ENCODE results near the gene ADAMTSL5.

DNA sequence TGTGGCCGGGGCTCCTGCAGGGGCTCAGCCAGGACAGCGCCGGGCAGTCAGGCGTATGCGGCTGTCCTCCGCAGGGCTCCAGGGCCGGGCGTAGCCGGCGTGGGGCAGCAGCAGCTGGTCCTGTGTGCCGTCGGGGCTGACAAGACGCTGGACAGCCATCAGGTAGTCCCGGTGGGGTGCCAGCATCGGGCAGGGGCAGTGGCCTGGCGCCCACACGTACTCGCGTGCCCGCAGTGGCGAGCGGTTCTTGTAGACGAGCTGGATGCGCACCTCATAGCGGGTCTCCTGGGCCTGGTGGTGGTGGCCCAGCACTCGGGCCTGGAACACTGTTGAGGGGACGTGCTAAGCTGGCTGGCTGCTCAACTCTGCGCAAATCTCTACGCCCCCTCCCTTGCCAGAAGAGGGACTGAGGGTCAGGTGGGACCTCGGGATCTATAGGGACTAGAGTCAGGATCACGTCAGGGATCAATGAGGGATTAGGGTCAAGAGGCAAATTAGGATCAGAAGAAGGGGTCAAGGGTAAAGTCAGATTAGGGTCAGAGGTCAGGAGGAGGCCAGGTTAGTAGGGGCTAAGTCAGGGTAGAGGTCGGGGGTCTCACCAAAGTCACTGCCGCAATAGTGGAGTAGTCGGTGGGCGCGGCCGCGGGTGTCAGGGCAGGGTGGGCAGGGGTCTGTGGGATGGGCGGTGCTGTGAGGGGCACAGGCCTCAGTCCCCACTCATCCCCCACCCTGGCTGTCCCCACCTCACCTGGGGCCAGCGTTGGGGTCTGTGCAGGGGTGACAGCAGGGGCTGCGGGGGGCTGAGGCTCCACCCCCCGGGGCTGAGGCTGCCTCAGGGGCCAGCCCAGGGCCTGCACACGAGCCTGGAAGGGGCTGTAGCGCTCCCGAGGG, 6.6 kb downstream of the ADAMTSL5 start:
- TF ChIP-seq, protein P1, sequence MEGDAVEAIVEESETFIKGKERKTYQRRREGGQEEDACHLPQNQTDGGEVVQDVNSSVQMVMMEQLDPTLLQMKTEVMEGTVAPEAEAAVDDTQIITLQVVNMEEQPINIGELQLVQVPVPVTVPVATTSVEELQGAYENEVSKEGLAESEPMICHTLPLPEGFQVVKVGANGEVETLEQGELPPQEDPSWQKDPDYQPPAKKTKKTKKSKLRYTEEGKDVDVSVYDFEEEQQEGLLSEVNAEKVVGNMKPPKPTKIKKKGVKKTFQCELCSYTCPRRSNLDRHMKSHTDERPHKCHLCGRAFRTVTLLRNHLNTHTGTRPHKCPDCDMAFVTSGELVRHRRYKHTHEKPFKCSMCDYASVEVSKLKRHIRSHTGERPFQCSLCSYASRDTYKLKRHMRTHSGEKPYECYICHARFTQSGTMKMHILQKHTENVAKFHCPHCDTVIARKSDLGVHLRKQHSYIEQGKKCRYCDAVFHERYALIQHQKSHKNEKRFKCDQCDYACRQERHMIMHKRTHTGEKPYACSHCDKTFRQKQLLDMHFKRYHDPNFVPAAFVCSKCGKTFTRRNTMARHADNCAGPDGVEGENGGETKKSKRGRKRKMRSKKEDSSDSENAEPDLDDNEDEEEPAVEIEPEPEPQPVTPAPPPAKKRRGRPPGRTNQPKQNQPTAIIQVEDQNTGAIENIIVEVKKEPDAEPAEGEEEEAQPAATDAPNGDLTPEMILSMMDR (conservative IDR thresholded peaks at IDR 0.05; ENCODE audit: low read length), result no peak
- no peak for TF ChIP-seq EZH2phosphoT487 (IDR thresholded peaks at IDR 0.05; ENCODE audit: borderline replicate concordance)
